Spleen (tissue), 11 donors: ENCODE results near the gene GRK5. TPM values are rescaled to one million over a fixed set of nuclear protein-coding genes. Genes with fewer than 3 reads are reported as not detected.

Experiments used
- DNase-seq: peaks from one replicate; pipeline ENCODE4 v3.0.0-alpha.2; 2020
- H3K27ac ChIP-seq, 8 donors: fragments of 200-600 bp; sonication (generic) in 7 of 8; 1 replicate in 4 of 8; 2 replicates in 4 of 8; pipeline versions ENCODE4 v1.5.0 to v1.8.0; 2016 to 2021; ENCODE audit warnings: inconsistent platforms in 4 of 8, mild to moderate bottlenecking in 4 of 8, moderate library complexity in 1 of 8
- H3K27me3 ChIP-seq, 7 donors: fragments of 200-600 bp; sonication (generic) in 6 of 7; replicated peaks in 1 of 7; 1 replicate in 4 of 7; 2 replicates in 3 of 7; pipeline versions ENCODE4 v1.5.0 to v1.8.0; 2016 to 2021; ENCODE audit warnings: inconsistent platforms in 3 of 7, mild to moderate bottlenecking in 1 of 7
- H3K36me3 ChIP-seq, 6 donors: fragments of 200-600 bp; sonication (generic) in 5 of 6; 1 replicate in 4 of 6; 2 replicates in 2 of 6; pipeline versions ENCODE4 v1.5.0 to v1.8.0; 2016 to 2021; ENCODE audit warnings: inconsistent platforms in 2 of 6
- H3K4me1 ChIP-seq, 6 donors: fragments of 200-600 bp; sonication (generic) in 5 of 6; 1 replicate in 3 of 6; 2 replicates in 3 of 6; pipeline versions ENCODE4 v1.5.0 to v1.8.0; 2016 to 2021; ENCODE audit warnings: inconsistent platforms in 3 of 6
- H3K4me3 ChIP-seq, 8 donors: fragments of 200-600 bp; sonication (generic) in 7 of 8; 1 replicate in 4 of 8; 2 replicates in 4 of 8; pipeline versions ENCODE4 v1.5.0 to v1.8.0; 2016 to 2021; ENCODE audit warnings: inconsistent platforms in 4 of 8, mild to moderate bottlenecking in 4 of 8, moderate library complexity in 2 of 8
- H3K9me3 ChIP-seq, 8 donors: fragments of 200-600 bp; sonication (generic) in 7 of 8; 1 replicate in 4 of 8; 2 replicates in 4 of 8; pipeline versions ENCODE4 v1.5.0 to v1.8.0; 2016 to 2021; ENCODE audit warnings: inconsistent platforms in 4 of 8
- POLR2A ChIP-seq, 3 donors: fragments of 450-650 bp; IDR thresholded peaks; one replicate each; pipeline ENCODE4 v1.5.1; 2017; ENCODE audit warnings: antibody characterized with exemption in 3 of 3, mild to moderate bottlenecking in 1 of 3
- POLR2AphosphoS5 ChIP-seq, 3 donors: sonication (generic); formaldehyde crosslinking; IDR thresholded peaks; one replicate each; pipeline ENCODE4 v1.5.1; 2017; ENCODE audit warnings: antibody characterized with exemption in 3 of 3
- WGBS, 5 donors: extraction: QIAGEN DNeasy Blood & Tissue Kit in 3 of 5; methylation state at CpG; one replicate each; pipeline versions ENCODE4 v1.1.5 to v1.1.7; 2013 to 2018; 5-methylcytosine and 5-hydroxymethylcytosine counted together
- intact Hi-C: fragments of 100-400 bp; cut with DNase I; formaldehyde crosslinking; loops from one replicate; pipeline ENCODE4 v1.15.0; 2023; ENCODE audit warnings: low total_unique reads
- polyA plus RNA-seq, 3 donors: library from polyadenylated mRNA; stranded (reverse); fragments of 200-250 nt; gene quantifications; one replicate each; pipeline ENCODE4 v1.2.1, GENCODE V29; 2013
- total RNA-seq, 7 donors: library from RNA; depleted of rRNA in 3 of 7; stranded (reverse); fragments of >200 nt in 3 of 7; fragmentation: NEBNext Ultra II Directional in 4 of 7; extraction: Animal tissue kit (Norgen Biotek cat#: 25700) in 4 of 7; gene quantifications; one replicate each; pipeline versions ENCODE4 v1.1.0 to v1.2.1, GENCODE V29; 2016 to 2021
- TF ChIP-seq, protein P1 (sequence below), 11 experiments: fragments of 200-600 bp in 7 of 11; fragments of 450-650 bp in 4 of 11; sonication (generic) in 4 of 11; IDR thresholded peaks in 8 of 11; conservative IDR thresholded peaks in 3 of 11; 1 replicate in 7 of 11; 2 replicates in 4 of 11; pipeline versions ENCODE4 v1.4.0 to v1.8.0; 2016 to 2021; ENCODE audit warnings: antibody characterized with exemption in 11 of 11, inconsistent platforms in 4 of 11, mild to moderate bottlenecking in 1 of 11
- donor health status: healthy with polysubstance abuse.
- donor health status: DM: no; HTN: no; CAD: no; lungs with moderate emphysema.
- donor health status: DM: no; HTN: no; CAD: no.
- donor health status: Bipolar disorder and iron deficiency.
- donor health status: healthy.
- donor health status: DM: no; HTN: no; CAD: no.
- donor health status: DM: yes; HTN: yes; CAD: no.

The GRK5 gene
- total and polyA plus RNA-seq, 10 donors, result 15.5 to 85.2 (median 52.1) TPM

DNA sequence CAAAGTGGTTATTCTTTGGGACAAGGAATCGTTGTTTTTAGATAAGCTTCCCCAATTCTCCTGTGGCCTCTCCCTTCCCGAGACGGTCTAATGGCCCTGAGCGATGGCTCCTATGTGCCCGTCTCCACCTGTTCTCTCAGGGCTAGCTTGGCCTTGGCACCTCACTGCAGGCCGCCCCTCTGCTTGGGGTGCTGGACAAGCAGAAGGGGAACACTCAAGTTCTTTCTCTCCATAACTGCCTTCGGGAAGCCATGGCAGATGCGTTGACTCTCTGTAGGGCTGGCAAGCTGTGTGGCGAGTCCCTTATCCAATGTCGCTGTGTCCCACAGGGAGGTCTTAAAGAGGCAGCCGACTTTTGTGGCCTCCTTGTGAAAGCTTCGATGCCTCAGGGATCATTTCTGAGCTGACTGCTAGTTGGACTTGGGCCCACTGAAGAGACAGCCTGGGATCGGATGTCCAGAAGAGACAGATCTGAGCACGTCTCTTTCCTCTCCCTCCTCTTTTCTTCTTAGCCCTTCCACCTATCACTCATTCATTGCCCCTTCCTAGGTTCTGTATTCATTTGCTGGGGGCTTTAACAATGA lies 70.8 kb downstream of the GRK5 start:
- peaks cover 20 to 82% (median 64%) of the 10 kb centered on the region in 6 donors for H3K4me1 ChIP-seq
- no peaks in the 10 kb centered on the region for H3K36me3 ChIP-seq
- intact Hi-C loops, result no loop called here
- peak; percentile 49 for DNase-seq
- H3K27ac ChIP-seq, result peak overlapping the region in 3 of 8 donors; percentile 11 to 50 (median 33)
- 80 to 90% (median 86%) methylated on average over 13 to 14 of the region's 14 CpGs for WGBS, 5 donors
- H3K4me3 ChIP-seq, result no peak overlapping the region
- H3K27me3 ChIP-seq, result no peaks in the 10 kb centered on the region
- no peak for TF ChIP-seq POLR2A (IDR thresholded peaks at IDR 0.05)
- TF ChIP-seq, protein P1, sequence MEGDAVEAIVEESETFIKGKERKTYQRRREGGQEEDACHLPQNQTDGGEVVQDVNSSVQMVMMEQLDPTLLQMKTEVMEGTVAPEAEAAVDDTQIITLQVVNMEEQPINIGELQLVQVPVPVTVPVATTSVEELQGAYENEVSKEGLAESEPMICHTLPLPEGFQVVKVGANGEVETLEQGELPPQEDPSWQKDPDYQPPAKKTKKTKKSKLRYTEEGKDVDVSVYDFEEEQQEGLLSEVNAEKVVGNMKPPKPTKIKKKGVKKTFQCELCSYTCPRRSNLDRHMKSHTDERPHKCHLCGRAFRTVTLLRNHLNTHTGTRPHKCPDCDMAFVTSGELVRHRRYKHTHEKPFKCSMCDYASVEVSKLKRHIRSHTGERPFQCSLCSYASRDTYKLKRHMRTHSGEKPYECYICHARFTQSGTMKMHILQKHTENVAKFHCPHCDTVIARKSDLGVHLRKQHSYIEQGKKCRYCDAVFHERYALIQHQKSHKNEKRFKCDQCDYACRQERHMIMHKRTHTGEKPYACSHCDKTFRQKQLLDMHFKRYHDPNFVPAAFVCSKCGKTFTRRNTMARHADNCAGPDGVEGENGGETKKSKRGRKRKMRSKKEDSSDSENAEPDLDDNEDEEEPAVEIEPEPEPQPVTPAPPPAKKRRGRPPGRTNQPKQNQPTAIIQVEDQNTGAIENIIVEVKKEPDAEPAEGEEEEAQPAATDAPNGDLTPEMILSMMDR (IDR thresholded peaks at IDR 0.05 in 8 of 11, conservative IDR thresholded peaks at IDR 0.05 in 3 of 11), result no peak
- no peak for TF ChIP-seq POLR2AphosphoS5 (IDR thresholded peaks at IDR 0.05)
- H3K9me3 ChIP-seq, result no peaks in the 10 kb centered on the region

DNA sequence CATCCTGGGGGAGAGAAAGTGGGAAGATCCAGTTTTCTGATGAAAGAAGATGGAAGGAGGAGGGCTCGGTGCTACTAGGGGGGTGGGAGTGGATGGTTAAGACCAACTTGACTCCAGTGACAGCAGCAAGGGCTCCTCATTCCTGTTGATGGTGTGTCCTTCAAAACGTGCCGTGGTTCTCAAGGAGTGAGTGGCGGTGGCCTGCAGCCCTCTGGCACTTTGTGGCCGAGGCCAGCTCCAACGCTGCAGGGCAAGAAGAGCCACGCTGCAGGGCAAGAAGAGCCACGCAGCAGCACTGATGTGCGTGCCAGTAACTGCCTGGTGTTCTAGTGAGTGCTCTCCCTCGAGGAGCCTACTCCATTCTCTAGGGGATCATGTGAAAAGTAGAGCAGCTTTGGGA lies 72.1 kb downstream of the GRK5 start:
- Histone ChIP-seq H3K36me3 (no peaks in the 10 kb centered on the region), H3K4me3 (no peak overlapping the region), H3K9me3 (no peaks in the 10 kb centered on the region), H3K27ac (peak overlapping the region in 2 of 8 donors; percentile 4 to 67), H3K27me3 (no peaks in the 10 kb centered on the region), H3K4me1 (peaks cover 32 to 83% (median 68%) of the 10 kb centered on the region in 6 donors)
- intact Hi-C loops, result no loop called here
- WGBS, 5 donors, result 76 to 90% (median 88%) methylated on average over 10 of the region's 10 CpGs
- peak; percentile 56 for DNase-seq
- TF ChIP-seq POLR2A (IDR thresholded peaks at IDR 0.05) (no peak), POLR2AphosphoS5 (IDR thresholded peaks at IDR 0.05) (no peak)
- TF ChIP-seq, protein P1 (IDR thresholded peaks at IDR 0.05 in 8 of 11, conservative IDR thresholded peaks at IDR 0.05 in 3 of 11), result no peak

DNA sequence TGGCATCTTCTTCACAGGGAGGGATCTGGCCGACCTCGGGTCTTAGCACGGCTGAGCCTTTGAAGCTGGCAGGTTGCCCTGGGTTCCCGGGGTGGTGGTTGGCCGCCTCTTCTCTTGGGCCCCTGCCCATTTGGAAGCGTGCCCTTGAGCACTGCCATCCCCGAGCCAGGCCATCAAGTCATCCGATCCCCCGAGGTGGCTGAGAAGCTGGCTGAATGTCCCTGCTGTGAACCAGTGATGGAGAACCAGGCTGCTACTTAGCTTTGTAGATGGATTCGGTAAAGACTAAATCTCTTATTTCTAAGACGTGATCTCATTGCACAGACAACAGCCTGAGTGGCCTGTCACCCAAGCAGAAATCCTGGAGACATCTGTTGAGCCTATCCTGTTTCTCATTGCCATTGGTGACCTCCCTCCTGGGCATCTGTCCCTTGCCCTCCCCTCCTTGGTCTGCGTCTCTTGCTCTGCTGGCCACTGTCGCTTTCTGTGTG lies 74.3 kb downstream of the GRK5 start:
- TF ChIP-seq POLR2AphosphoS5 (IDR thresholded peaks at IDR 0.05) (peak in 2 of 3 donors; percentile 40 to 59), POLR2A (IDR thresholded peaks at IDR 0.05) (no peak)
- TF ChIP-seq, protein P1 (IDR thresholded peaks at IDR 0.05 in 8 of 11, conservative IDR thresholded peaks at IDR 0.05 in 3 of 11), result no peak
- H3K4me1 ChIP-seq, result peaks cover 38 to 90% (median 75%) of the 10 kb centered on the region in 6 donors
- no peaks in the 10 kb centered on the region for H3K36me3 ChIP-seq
- intact Hi-C loops, result no loop called here
- peak; percentile 22 for DNase-seq
- H3K4me3 ChIP-seq, result no peak overlapping the region
- 64 to 95% (median 77%) methylated on average over 9 to 13 of the region's 13 CpGs for whole genome bisulfite sequencing, 5 donors
- H3K27me3 ChIP-seq, result no peaks in the 10 kb centered on the region
- peak overlapping the region in 4 of 8 donors; percentile 40 to 67 (median 56) for H3K27ac ChIP-seq
- no peaks in the 10 kb centered on the region for H3K9me3 ChIP-seq

DNA sequence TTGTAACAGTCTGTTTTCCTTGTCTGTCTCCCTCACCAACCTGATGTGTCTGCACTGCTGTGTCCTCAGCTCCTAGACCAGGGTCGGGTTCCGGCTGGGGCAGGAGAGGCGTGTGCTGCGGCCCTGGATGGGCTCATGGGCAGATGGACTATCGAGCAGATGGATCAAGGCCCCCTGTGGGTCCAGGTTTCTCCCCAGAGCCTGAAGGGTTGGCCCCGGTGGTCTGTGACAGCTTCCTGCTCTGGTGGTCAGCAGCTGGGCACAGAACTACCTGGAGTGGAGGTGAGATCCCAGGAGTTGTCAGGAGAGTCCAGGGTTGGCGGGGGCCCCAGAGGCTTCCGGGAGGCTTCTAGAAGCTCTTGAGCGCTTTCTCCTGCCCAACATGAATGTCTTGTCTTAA lies 75.1 kb downstream of the GRK5 start:
- no peaks in the 10 kb centered on the region for H3K9me3 ChIP-seq
- intact Hi-C loops, result no loop called here
- no peaks in the 10 kb centered on the region for H3K36me3 ChIP-seq
- no peaks in the 10 kb centered on the region for H3K27me3 ChIP-seq
- peaks cover 38 to 96% (median 77%) of the 10 kb centered on the region in 6 donors for H3K4me1 ChIP-seq
- peak; percentile 65 for DNase-seq
- no peak for TF ChIP-seq POLR2A (IDR thresholded peaks at IDR 0.05)
- TF ChIP-seq, protein P1 (IDR thresholded peaks at IDR 0.05 in 8 of 11, conservative IDR thresholded peaks at IDR 0.05 in 3 of 11), result no peak
- TF ChIP-seq POLR2AphosphoS5 (IDR thresholded peaks at IDR 0.05), result no peak
- WGBS, 5 donors, result 93 to 97% (median 97%) methylated on average over 5 to 9 of the region's 9 CpGs
- H3K4me3 ChIP-seq, result no peak overlapping the region
- peak overlapping the region in 3 of 8 donors; percentile 49 to 67 (median 63) for H3K27ac ChIP-seq
